ENCODE results near the gene F2RL3. TPM values are rescaled to one million over a fixed set of nuclear protein-coding genes. Genes with fewer than 3 reads are reported as not detected.

Gene F2RL3
- total RNA-seq, 2 donors from 2014 or later: not detected

DNA sequence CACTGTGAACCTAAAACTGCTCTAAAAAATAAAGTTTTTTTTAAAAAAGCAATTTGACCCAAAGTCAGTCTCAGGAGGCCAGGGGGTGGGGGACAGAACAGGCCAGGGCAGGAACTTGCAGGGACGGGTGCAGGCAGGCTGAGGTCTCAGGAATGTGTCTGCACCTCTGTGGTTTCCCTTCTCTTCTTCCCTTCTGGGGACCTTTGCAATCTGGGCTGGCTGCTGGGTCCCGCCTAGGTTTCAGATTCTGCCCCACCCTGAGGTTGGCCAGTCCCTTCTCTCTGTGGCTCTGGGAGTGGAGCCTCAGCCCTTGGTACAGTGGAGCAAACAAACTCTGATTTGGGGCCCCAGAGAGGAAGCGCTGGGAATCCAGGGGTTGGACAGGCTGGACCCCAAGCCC, 5.3 kb upstream of the F2RL3 start:
- no peaks in the 10 kb centered on the region for H3K27me3 Mint-ChIP-seq
- no peak for ATAC-seq (replicated peaks)
- H3K27ac Mint-ChIP-seq: no peak overlapping the region
- no peaks in the 10 kb centered on the region for H3K4me1 Mint-ChIP-seq
- peaks cover 16% of the 10 kb centered on the region for H3K9me3 Mint-ChIP-seq
- H3K4me3 Mint-ChIP-seq: no peak overlapping the region
- peaks cover 27% of the 10 kb centered on the region for H3K36me3 Mint-ChIP-seq (ENCODE audit: low read depth)

DNA sequence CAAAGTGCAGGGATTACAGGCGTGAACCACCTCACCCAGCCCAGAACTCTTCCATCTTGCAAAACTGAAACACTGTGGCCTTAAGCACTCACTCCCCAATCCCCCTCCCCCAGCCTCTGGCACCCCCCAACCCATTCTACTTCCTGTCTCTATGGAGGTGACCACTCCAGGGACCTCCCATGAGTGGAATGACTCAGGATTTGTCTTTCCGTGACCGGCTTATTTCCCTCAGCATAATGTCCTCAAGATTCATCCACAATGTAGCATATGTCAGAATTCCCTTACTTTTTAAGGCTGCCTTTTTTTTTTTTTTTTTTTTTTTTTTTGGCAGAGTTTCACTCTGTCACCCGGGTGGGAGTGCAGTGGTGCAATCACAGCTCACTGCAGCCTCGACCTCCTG, 3.6 kb upstream of the F2RL3 start:
- H3K27ac Mint-ChIP-seq: no peak overlapping the region
- H3K27me3 Mint-ChIP-seq: no peaks in the 10 kb centered on the region
- H3K9me3 Mint-ChIP-seq: peaks cover 16% of the 10 kb centered on the region
- no peak overlapping the region for H3K4me3 Mint-ChIP-seq
- no peaks in the 10 kb centered on the region for H3K4me1 Mint-ChIP-seq
- H3K36me3 Mint-ChIP-seq (ENCODE audit: low read depth): peaks cover 11% of the 10 kb centered on the region
- no peak for ATAC-seq (replicated peaks)

DNA sequence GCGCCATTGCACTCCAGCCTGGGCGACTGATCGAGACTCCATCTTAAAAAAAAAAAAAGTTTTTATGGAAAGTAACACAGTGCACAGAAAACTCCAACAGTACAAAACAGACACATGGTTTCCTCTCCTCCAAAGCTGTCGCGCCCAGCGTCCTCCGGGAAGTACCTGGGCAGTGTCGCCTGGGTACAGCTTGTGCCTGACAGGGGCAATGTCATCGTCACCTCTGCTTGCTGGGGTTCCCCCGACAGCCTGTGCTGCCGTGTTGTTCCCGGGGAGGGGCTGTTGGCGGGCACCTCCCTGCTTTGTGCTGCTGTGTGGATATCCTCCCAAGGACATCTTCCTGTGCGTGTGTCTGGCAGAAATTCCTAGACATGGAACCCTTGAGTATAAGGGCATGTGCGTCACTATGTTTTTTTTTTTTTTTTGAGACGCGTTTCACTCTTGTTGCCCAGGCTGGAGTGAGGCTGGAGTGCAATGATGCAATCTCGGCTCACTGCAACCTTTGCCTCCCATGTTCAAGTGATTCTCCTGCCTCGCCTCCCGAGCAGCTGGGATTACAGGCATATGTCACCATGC, 2.4 kb upstream of the F2RL3 start:
- H3K9me3 Mint-ChIP-seq: peaks cover 13% of the 10 kb centered on the region
- H3K27me3 Mint-ChIP-seq: no peaks in the 10 kb centered on the region
- no peak overlapping the region for H3K4me3 Mint-ChIP-seq
- no peaks in the 10 kb centered on the region for H3K4me1 Mint-ChIP-seq
- ATAC-seq (replicated peaks): no peak
- no peak overlapping the region for H3K27ac Mint-ChIP-seq
- no peaks in the 10 kb centered on the region for H3K36me3 Mint-ChIP-seq (ENCODE audit: low read depth)

GRCh38 chr19:16887353-16888265, 1.2 kb upstream of the F2RL3 start:
- ATAC-seq (replicated peaks): no peak
- Mint-ChIP-seq H3K9me3 (peaks cover 5% of the 10 kb centered on the region), H3K27me3 (no peaks in the 10 kb centered on the region), H3K4me1 (no peaks in the 10 kb centered on the region), H3K27ac (no peak overlapping the region), H3K36me3 (ENCODE audit: low read depth) (no peaks in the 10 kb centered on the region), H3K4me3 (no peak overlapping the region)

- ATAC-seq (replicated peaks): no peak
- Mint-ChIP-seq H3K36me3 (ENCODE audit: low read depth) (no peaks in the 10 kb centered on the region), H3K4me3 (no peak overlapping the region), H3K4me1 (no peaks in the 10 kb centered on the region), H3K9me3 (no peaks in the 10 kb centered on the region), H3K27ac (no peak overlapping the region), H3K27me3 (no peaks in the 10 kb centered on the region)
Observed at GRCh38 chr19:16889366-16889882, 625 bp downstream of the F2RL3 start.

- Mint-ChIP-seq H3K4me1 (no peaks in the 10 kb centered on the region), H3K27me3 (no peaks in the 10 kb centered on the region), H3K36me3 (ENCODE audit: low read depth) (no peaks in the 10 kb centered on the region), H3K4me3 (no peak overlapping the region), H3K9me3 (no peaks in the 10 kb centered on the region), H3K27ac (no peak overlapping the region)
- no peak for ATAC-seq (replicated peaks)
Observed at GRCh38 chr19:16889883-16890460, 1.2 kb downstream of the F2RL3 start.

DNA sequence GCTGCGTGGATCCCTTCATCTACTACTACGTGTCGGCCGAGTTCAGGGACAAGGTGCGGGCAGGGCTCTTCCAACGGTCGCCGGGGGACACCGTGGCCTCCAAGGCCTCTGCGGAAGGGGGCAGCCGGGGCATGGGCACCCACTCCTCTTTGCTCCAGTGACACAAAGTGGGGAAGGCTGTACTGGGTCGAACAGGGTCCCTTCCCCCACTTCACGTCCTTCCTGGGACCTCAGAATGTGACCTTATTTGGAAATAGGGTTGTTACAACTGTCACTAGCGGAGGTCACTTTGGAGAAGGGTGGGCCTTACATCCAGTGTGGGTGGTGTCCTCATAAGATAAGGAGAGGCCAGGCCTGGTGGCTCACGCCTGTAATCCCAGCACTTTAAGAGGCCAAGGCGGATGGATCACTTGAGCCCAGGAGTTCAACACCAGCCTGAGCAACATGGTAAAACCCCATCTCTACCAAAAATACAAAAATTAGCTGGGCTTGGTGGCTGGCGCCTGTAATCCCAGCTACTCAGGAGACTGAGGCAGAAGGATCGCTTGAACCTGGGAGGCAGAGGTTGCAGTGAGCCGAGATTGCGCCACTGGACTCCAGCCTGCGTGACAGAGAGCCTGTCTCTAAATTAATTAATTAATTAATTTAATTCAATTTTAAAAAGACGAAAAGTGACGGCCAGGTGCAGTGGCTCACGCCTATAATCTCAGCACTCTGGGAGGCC, 1.8 kb downstream of the F2RL3 start:
- Mint-ChIP-seq H3K27ac (no peak overlapping the region), H3K36me3 (ENCODE audit: low read depth) (no peaks in the 10 kb centered on the region), H3K4me3 (no peak overlapping the region), H3K27me3 (no peaks in the 10 kb centered on the region), H3K9me3 (no peaks in the 10 kb centered on the region), H3K4me1 (no peaks in the 10 kb centered on the region)
- ATAC-seq (replicated peaks): no peak

- Mint-ChIP-seq H3K4me3 (no peak overlapping the region), H3K27me3 (no peaks in the 10 kb centered on the region), H3K36me3 (ENCODE audit: low read depth) (no peaks in the 10 kb centered on the region), H3K27ac (no peak overlapping the region), H3K4me1 (no peaks in the 10 kb centered on the region), H3K9me3 (no peaks in the 10 kb centered on the region)
- ATAC-seq (replicated peaks): no peak
Observed at GRCh38 chr19:16891696-16892382, 3.0 kb downstream of the F2RL3 start.

DNA sequence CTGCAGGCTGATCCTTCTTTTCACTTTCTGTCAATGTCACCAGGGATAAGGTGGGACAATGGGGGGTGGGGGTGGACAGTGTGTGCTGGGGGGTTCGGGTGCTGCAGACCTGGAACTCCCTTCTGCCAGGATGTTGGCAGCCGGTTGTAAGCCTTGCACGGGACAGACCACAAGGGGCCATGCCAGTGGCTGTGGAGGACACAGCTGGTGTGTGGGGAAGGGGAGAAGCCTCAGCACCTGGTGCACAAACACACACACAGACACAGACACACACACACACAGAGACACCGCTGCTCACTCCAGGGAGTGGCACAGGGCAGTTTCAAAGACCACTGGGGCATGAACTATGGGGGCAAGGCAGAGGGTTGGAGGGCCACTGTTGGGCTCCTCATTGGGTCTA, 3.6 kb downstream of the F2RL3 start:
- Mint-ChIP-seq H3K36me3 (ENCODE audit: low read depth) (no peaks in the 10 kb centered on the region), H3K27me3 (no peaks in the 10 kb centered on the region), H3K4me3 (no peak overlapping the region), H3K9me3 (no peaks in the 10 kb centered on the region), H3K4me1 (no peaks in the 10 kb centered on the region), H3K27ac (no peak overlapping the region)
- ATAC-seq (replicated peaks): no peak

DNA sequence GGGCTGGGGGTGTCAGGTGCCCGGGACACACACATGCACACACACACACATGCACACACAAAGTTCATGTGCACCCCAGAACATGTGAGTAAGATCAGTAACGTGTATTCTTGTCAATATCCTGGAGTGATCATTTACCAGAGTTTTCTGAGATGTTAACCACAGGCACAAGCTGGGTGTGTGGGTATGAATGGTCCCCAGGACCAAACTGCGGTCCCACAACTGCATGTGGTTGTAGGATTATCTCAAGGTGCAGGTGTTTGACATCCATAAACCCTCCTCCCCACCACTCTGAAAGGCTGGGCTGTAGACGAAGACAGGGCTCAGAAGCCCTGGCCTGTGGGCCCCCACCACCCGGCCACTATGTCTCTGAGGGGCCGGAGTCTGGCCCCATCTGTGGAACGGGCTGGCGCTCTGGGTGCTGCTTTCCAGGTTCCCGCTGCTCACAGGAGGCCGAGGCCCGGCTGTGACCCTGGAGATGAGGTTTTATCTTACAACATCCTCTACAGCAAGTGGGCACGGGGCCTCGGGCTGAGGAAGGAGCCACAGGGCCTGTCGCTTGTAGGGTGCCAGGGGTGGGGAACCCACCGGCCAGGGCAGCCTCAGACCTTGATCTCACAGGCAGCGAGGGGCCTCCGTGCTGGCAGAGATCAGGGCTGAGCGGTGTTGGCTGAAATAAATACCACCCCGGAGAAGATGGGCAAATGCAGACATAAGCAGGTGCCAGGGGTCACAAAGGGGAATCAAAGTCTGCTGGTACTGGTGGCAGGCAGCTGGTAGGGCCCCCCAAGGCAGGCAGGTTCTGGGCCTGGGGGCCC, 4.3 kb downstream of the F2RL3 start:
- Mint-ChIP-seq H3K9me3 (no peaks in the 10 kb centered on the region), H3K36me3 (ENCODE audit: low read depth) (no peaks in the 10 kb centered on the region), H3K27me3 (no peaks in the 10 kb centered on the region), H3K4me1 (no peaks in the 10 kb centered on the region), H3K4me3 (no peak overlapping the region), H3K27ac (no peak overlapping the region)
- ATAC-seq (replicated peaks): no peak

DNA sequence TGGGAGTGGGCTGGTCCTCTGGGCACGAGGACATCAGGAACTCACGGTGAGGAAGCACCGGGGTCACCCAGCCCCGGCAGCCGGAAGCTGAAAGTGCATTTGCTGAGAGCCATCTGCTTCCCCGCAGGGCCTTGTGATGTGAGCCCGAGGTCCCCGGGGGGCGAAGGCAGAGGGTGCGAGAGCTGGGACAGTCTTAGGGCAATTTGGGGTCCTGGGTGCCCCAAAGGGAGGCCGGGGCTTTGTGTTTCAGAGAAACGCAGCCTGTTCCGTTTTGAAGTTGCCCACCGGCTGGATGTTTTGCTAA, 4.8 kb downstream of the F2RL3 start:
- H3K4me1 Mint-ChIP-seq: no peaks in the 10 kb centered on the region
- ATAC-seq (replicated peaks): no peak
- no peaks in the 10 kb centered on the region for H3K27me3 Mint-ChIP-seq
- no peak overlapping the region for H3K4me3 Mint-ChIP-seq
- no peaks in the 10 kb centered on the region for H3K9me3 Mint-ChIP-seq
- H3K27ac Mint-ChIP-seq: no peak overlapping the region
- no peaks in the 10 kb centered on the region for H3K36me3 Mint-ChIP-seq (ENCODE audit: low read depth)

DNA sequence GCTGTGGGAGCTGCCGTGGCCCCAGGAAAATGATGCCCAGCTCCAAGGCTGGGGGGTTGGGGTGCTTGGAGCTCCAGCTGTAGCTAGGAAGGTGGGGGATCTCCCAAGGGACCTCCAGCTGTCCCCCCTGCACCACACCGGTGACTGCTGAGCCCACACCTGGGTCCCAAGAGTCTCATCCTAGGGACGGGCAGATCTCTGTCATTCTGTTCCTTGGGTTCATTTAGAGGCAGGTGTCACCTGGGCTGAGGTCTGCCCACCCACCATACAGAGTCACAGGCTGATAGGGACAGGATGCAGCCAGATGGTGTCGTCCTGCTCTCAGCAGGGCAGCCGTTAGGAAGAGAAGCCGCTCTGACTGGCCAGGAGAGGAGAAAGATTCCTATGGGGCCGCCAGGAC, 5.3 kb downstream of the F2RL3 start:
- H3K4me1 Mint-ChIP-seq: no peaks in the 10 kb centered on the region
- ATAC-seq (replicated peaks): no peak
- H3K36me3 Mint-ChIP-seq (ENCODE audit: low read depth): no peaks in the 10 kb centered on the region
- H3K27ac Mint-ChIP-seq: no peak overlapping the region
- H3K9me3 Mint-ChIP-seq: no peaks in the 10 kb centered on the region
- peak overlapping the region; percentile 48 for H3K4me3 Mint-ChIP-seq
- H3K27me3 Mint-ChIP-seq: no peaks in the 10 kb centered on the region

- H3K27me3 Mint-ChIP-seq: no peaks in the 10 kb centered on the region
- no peak overlapping the region for H3K27ac Mint-ChIP-seq
- H3K4me3 Mint-ChIP-seq: peak overlapping the region; percentile 48
- no peak for ATAC-seq (replicated peaks)
- no peaks in the 10 kb centered on the region for H3K9me3 Mint-ChIP-seq
- H3K4me1 Mint-ChIP-seq: no peaks in the 10 kb centered on the region
- H3K36me3 Mint-ChIP-seq (ENCODE audit: low read depth): no peaks in the 10 kb centered on the region
Observed at GRCh38 chr19:16895467-16896145, 6.8 kb downstream of the F2RL3 start.

All from activated T-helper 17 cell treated with anti-CD3 and anti-CD28 coated beads, Interleukin-2, amount 50 U/mL, for 72 hours (primary cell).